ENCODE data around the gene B3GALT2.
A peak's percentile ranks its signal among the peaks of the same experiment; 100 is the strongest.

The B3GALT2 gene

DNA sequence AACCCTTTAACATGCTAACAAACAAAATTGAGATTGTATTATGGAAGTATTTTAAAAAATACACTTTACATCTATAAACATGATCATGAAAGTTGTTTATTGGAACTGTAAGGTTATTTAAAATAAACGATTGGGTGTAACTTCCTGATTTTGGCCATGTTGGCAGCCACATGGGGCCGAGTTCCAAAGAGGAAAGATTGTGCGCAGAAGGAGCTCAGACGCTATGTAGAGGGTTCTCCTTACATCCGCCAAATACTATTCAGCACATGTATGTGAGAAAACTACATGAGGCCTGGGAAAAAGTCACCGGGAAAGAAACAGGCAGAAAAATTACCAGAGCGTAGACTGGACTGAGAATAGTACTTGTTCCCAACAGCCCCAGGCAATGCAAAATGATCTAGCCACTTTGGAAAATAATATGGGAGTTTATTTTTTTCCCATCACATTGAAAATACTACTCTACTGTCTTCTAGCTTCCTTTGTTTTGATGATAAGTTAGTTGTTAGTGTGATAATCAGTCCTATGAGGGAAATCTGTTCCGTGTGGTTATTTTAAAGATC, 35.7 kb upstream of the B3GALT2 start:
- Histone ChIP-seq H2AFZ (ENCODE audit: low read depth, low read length) (no peak overlapping the region), H3K27me3 (ENCODE audit: low read depth, low read length) (no peaks in the 10 kb centered on the region), H3K4me3 (ENCODE audit: low read length) (no peak overlapping the region), H3K36me3 (replicated peaks; ENCODE audit: low read depth, low read length) (peaks cover 32% of the 10 kb centered on the region), H4K20me1 (ENCODE audit: insufficient read depth, low read length) (peaks cover 8% of the 10 kb centered on the region; the same call in 1 of the 2 replicates), H3K4me2 (ENCODE audit: low read length) (no peak overlapping the region), H3K9me3 (ENCODE audit: insufficient read depth, low read length) (no peaks in the 10 kb centered on the region), H3K9ac (ENCODE audit: low read length) (no peak overlapping the region), H3K27ac (ENCODE audit: low read length) (no peak overlapping the region), H3K79me2 (ENCODE audit: low read length) (0 out of 2 replicates have a peak, but pooled peaks cover 6% of the 10 kb centered on the region), H3K4me1 (ENCODE audit: low read length) (peaks cover 28% of the 10 kb centered on the region)
- TF ChIP-seq EZH2phosphoT487 (IDR thresholded peaks at IDR 0.05; ENCODE audit: low read depth), result no peak
- TF ChIP-seq, protein P1, sequence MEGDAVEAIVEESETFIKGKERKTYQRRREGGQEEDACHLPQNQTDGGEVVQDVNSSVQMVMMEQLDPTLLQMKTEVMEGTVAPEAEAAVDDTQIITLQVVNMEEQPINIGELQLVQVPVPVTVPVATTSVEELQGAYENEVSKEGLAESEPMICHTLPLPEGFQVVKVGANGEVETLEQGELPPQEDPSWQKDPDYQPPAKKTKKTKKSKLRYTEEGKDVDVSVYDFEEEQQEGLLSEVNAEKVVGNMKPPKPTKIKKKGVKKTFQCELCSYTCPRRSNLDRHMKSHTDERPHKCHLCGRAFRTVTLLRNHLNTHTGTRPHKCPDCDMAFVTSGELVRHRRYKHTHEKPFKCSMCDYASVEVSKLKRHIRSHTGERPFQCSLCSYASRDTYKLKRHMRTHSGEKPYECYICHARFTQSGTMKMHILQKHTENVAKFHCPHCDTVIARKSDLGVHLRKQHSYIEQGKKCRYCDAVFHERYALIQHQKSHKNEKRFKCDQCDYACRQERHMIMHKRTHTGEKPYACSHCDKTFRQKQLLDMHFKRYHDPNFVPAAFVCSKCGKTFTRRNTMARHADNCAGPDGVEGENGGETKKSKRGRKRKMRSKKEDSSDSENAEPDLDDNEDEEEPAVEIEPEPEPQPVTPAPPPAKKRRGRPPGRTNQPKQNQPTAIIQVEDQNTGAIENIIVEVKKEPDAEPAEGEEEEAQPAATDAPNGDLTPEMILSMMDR (IDR thresholded peaks at IDR 0.05; ENCODE audit: low read depth, low read length), result no peak

DNA sequence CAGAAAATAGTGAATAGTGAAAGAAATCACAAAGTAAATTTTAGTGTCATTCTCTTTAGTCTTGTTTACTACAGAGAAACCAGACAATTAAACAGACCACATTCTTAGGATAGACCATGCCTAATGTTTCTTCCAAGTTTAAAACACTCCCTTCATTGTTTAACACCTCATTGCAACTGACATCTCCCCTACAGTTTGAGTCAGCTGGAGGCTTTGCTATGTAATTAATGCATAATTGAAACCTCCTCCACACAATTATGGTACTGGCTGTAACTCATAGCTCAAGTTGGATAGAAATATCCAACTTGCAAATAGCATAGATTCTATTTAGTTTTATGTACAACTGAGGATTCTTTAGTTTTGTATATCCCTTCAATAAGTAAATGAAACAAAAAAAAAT, 35.2 kb upstream of the B3GALT2 start:
- Histone ChIP-seq H3K4me3 (ENCODE audit: low read length) (no peak overlapping the region), H3K9me3 (ENCODE audit: insufficient read depth, low read length) (no peaks in the 10 kb centered on the region), H4K20me1 (ENCODE audit: insufficient read depth, low read length) (peaks cover 10% of the 10 kb centered on the region; the same call in 1 of the 2 replicates), H3K36me3 (replicated peaks; ENCODE audit: low read depth, low read length) (peaks cover 32% of the 10 kb centered on the region), H3K4me1 (ENCODE audit: low read length) (peaks cover 33% of the 10 kb centered on the region), H2AFZ (ENCODE audit: low read depth, low read length) (no peak overlapping the region), H3K4me2 (ENCODE audit: low read length) (no peak overlapping the region), H3K27me3 (ENCODE audit: low read depth, low read length) (no peaks in the 10 kb centered on the region), H3K27ac (ENCODE audit: low read length) (no peak overlapping the region), H3K79me2 (ENCODE audit: low read length) (0 out of 2 replicates have a peak, but pooled peaks cover 6% of the 10 kb centered on the region), H3K9ac (ENCODE audit: low read length) (no peak overlapping the region)
- no peak for TF ChIP-seq EZH2phosphoT487 (IDR thresholded peaks at IDR 0.05; ENCODE audit: low read depth)
- TF ChIP-seq, protein P1 (IDR thresholded peaks at IDR 0.05; ENCODE audit: low read depth, low read length), result no peak

DNA sequence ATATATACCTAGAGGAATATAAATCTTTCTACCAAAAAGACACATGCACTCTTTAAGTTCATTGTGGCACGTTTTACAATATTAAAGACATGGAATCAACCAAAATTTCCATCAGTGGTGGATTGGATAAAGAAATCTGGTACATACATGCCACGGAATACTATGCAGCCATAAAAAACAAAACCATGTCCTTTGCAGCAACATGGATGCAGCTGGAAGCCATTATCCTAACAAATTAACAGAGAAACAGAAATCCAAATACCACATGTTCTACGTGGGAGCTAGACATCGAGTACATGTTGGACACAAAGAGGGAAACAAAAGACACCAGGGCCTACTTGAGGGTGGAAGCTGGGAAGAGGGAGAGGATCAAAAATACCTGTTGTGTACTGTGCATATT, 33.0 kb upstream of the B3GALT2 start:
- H3K4me2 ChIP-seq (ENCODE audit: low read length), result peak overlapping the region; percentile 56
- H4K20me1 ChIP-seq (ENCODE audit: insufficient read depth, low read length), result peaks cover 12% of the 10 kb centered on the region; the same call in 1 of the 2 replicates
- peaks cover 37% of the 10 kb centered on the region for H3K4me1 ChIP-seq (ENCODE audit: low read length)
- H3K27me3 ChIP-seq (ENCODE audit: low read depth, low read length), result no peaks in the 10 kb centered on the region
- no peaks in the 10 kb centered on the region for H3K9me3 ChIP-seq (ENCODE audit: insufficient read depth, low read length)
- H2AFZ ChIP-seq (ENCODE audit: low read depth, low read length), result no peak overlapping the region
- no peak for TF ChIP-seq EZH2phosphoT487 (IDR thresholded peaks at IDR 0.05; ENCODE audit: low read depth)
- TF ChIP-seq, protein P1 (IDR thresholded peaks at IDR 0.05; ENCODE audit: low read depth, low read length), result no peak
- no peak overlapping the region for H3K9ac ChIP-seq (ENCODE audit: low read length)
- H3K27ac ChIP-seq (ENCODE audit: low read length), result peak overlapping the region; percentile 43; the same call in 1 of the 2 replicates
- peaks cover 41% of the 10 kb centered on the region for H3K36me3 ChIP-seq (replicated peaks; ENCODE audit: low read depth, low read length)
- peak overlapping the region; percentile 46; the same call in 1 of the 2 replicates for H3K4me3 ChIP-seq (ENCODE audit: low read length)
- H3K79me2 ChIP-seq (ENCODE audit: low read length), result 0 out of 2 replicates have a peak, but pooled peaks cover 3% of the 10 kb centered on the region

DNA sequence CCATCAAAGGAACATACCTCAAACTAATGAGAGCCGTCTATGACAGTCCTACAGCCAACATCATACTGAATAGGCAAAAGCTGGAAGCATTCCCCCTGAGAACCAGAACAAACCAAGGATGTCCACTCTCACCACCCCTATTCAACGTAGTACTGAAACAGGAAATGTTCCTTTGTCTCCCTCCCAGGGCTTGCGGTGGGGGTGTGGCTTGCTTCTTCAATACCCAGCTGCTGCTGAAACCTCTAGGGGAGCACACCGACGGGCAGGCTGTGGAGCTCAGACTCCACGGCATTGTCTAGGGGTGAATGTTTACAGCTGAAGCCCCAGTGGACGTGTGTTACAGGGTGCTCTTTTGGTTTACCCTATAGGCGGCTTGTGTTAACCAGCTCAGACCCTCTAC, 30.5 kb upstream of the B3GALT2 start:
- H3K4me2 ChIP-seq (ENCODE audit: low read length), result peak overlapping the region; percentile 37
- H3K9ac ChIP-seq (ENCODE audit: low read length), result no peak overlapping the region
- no peak overlapping the region for H2AFZ ChIP-seq (ENCODE audit: low read depth, low read length)
- H3K4me3 ChIP-seq (ENCODE audit: low read length), result no peak overlapping the region
- no peaks in the 10 kb centered on the region for H3K9me3 ChIP-seq (ENCODE audit: insufficient read depth, low read length)
- peaks cover 45% of the 10 kb centered on the region for H3K36me3 ChIP-seq (replicated peaks; ENCODE audit: low read depth, low read length)
- no peaks in the 10 kb centered on the region for H3K27me3 ChIP-seq (ENCODE audit: low read depth, low read length)
- no peak overlapping the region for H3K27ac ChIP-seq (ENCODE audit: low read length)
- peaks cover 3% of the 10 kb centered on the region; the same call in 1 of the 2 replicates for H3K79me2 ChIP-seq (ENCODE audit: low read length)
- peaks cover 60% of the 10 kb centered on the region for H3K4me1 ChIP-seq (ENCODE audit: low read length)
- no peak for TF ChIP-seq EZH2phosphoT487 (IDR thresholded peaks at IDR 0.05; ENCODE audit: low read depth)
- TF ChIP-seq, protein P1 (IDR thresholded peaks at IDR 0.05; ENCODE audit: low read depth, low read length), result no peak
- peaks cover 12% of the 10 kb centered on the region; the same call in 1 of the 2 replicates for H4K20me1 ChIP-seq (ENCODE audit: insufficient read depth, low read length)
